K562 (cell line): ENCODE results near the gene KDM4C. TPM values are rescaled to one million over a fixed set of nuclear protein-coding genes. Genes with fewer than 3 reads are reported as not detected.

Experiments used
- ATAC-seq: fragments of 200-7000 bp; cut with Tn5 transposase; 3 replicates; pipeline ENCODE4 v1.9.1; 2020; ENCODE audit warnings: moderate library complexity
- BruUV-seq: library from RNA; stranded (reverse); fragments of 400-500 nt; replicated peaks from 2 replicates; lab custom pipeline; 2021; lab: Mats Ljungman, UMichigan
- CTCF ChIA-PET: fragments of 300-600 bp; formaldehyde crosslinking; extraction: SDS; loops from one replicate; lab custom pipeline; 2021; ENCODE audit warnings: low intra/inter-chr PET ratio; lab: Yijun Ruan, JAX
- POLR2A ChIA-PET: fragments of 300-600, 350-650 bp; sonication (Branson Sonifier 250); formaldehyde crosslinking; extraction: SDS; loops from one replicate; lab custom pipeline; 2021; ENCODE audit warnings: antibody characterized with exemption, inconsistent platforms; lab: Yijun Ruan, JAX
- DNase-seq, 4 experiments: peaks; one replicate each; pipeline versions ENCODE4 v3.0.0 to v3.0.0-alpha.2; 2011 to 2018; ENCODE audit warnings: low spot score in 3 of 4, mixed read lengths in 3 of 4; ENCODE audit errors: extremely low read depth in 1 of 4
- FAIRE-seq: peaks from 2 replicates; lab custom pipeline; 2011; peaks lifted over from hg19 to GRCh38; lab: Jason Lieb, UNC
- H2AFZ ChIP-seq: 2 replicates; pipeline ENCODE4 v1.6.0; 2011; ENCODE audit warnings: low read depth, low read length, control low read depth, inconsistent platforms
- H3K27ac ChIP-seq: fragments of 200-600 bp; 3 replicates; pipeline ENCODE4 v1.8.0; 2011; ENCODE audit warnings: low read depth, mild to moderate bottlenecking, control low read depth, inconsistent platforms, low read length, moderate library complexity, mixed read lengths; ENCODE audit errors: extremely low read depth
- H3K27me3 ChIP-seq, 2 experiments: fragments of 300-600 bp in 1 of 2; 2 replicates in 1 of 2; 3 replicates in 1 of 2; pipeline versions ENCODE4 v1.6.0 to v1.8.0; 2011; ENCODE audit warnings: inconsistent platforms in 2 of 2, low read length in 2 of 2, mild to moderate bottlenecking in 1 of 2, mixed read lengths in 1 of 2, moderate library complexity in 1 of 2; ENCODE audit not compliant: control insufficient read depth in 2 of 2, insufficient read depth in 2 of 2
- H3K36me3 ChIP-seq: fragments of 300-600 bp; 3 replicates; pipeline ENCODE4 v1.8.0; 2011; ENCODE audit warnings: mild to moderate bottlenecking, low read length, inconsistent platforms; ENCODE audit not compliant: control insufficient read depth, insufficient read depth
- H3K4me1 ChIP-seq, 2 experiments: fragments of 200-600 bp in 1 of 2; replicated peaks in 1 of 2; 2 replicates in 1 of 2; 3 replicates in 1 of 2; pipeline versions ENCODE4 v1.5.1 to v1.8.0; 2011; ENCODE audit warnings: inconsistent platforms in 2 of 2, low read length in 2 of 2, mild to moderate bottlenecking in 1 of 2, mixed read lengths in 1 of 2, moderate library complexity in 1 of 2; ENCODE audit not compliant: control insufficient read depth in 2 of 2, insufficient read depth in 2 of 2
- H3K4me2 ChIP-seq: 2 replicates; pipeline ENCODE4 v1.6.1; 2011; ENCODE audit warnings: low read length, control low read depth, inconsistent platforms, mixed read lengths; ENCODE audit not compliant: insufficient read depth
- H3K4me3 ChIP-seq: fragments of 200-600 bp; sonication (generic), shearing (Covaris generic); 2 replicates; pipeline ENCODE4 v1.5.1; 2016; ENCODE audit warnings: control low read depth, inconsistent platforms
- H3K79me2 ChIP-seq: fragments of 200-600 bp; 3 replicates; pipeline ENCODE4 v1.8.0; 2011; ENCODE audit warnings: low read length, inconsistent platforms; ENCODE audit not compliant: control insufficient read depth, insufficient read depth
- H3K9ac ChIP-seq, 2 experiments: 2 replicates each; pipeline versions ENCODE4 v1.6.0 to v1.6.1; 2011; ENCODE audit warnings: low read depth in 2 of 2, low read length in 2 of 2, control low read depth in 1 of 2, inconsistent platforms in 1 of 2, mild to moderate bottlenecking in 1 of 2, mixed read lengths in 1 of 2; ENCODE audit not compliant: insufficient read depth in 1 of 2
- H3K9me1 ChIP-seq: one replicate; pipeline ENCODE4 v1.6.0; 2011; ENCODE audit warnings: inconsistent platforms, mild to moderate bottlenecking, low read length, moderate library complexity; ENCODE audit not compliant: control insufficient read depth, insufficient read depth
- H3K9me3 ChIP-seq: replicated peaks from 2 replicates; pipeline ENCODE4 v1.5.1; 2011; ENCODE audit warnings: low read depth, low read length, inconsistent platforms; ENCODE audit not compliant: control insufficient read depth, insufficient read depth
- H4K20me1 ChIP-seq: replicated peaks from 2 replicates; pipeline ENCODE4 v1.6.1; 2011; ENCODE audit warnings: low read length, inconsistent platforms, mixed read lengths; ENCODE audit not compliant: control insufficient read depth, insufficient read depth
- BRD9 ChIP-seq: fragments of 450-650 bp; IDR thresholded peaks from 2 replicates; pipeline ENCODE4 v1.6.1; 2018; ENCODE audit warnings: low read depth; ENCODE audit not compliant: partially characterized antibody
- CC2D1A ChIP-seq: fragments of 450-650 bp; IDR thresholded peaks from 2 replicates; pipeline ENCODE4 v1.6.1; 2017; ENCODE audit warnings: mild to moderate bottlenecking
- CHD4 ChIP-seq: fragments of 200-600 bp; sonication (generic); IDR thresholded peaks from 3 replicates; pipeline ENCODE4 v1.6.1; 2012; ENCODE audit warnings: low read depth, mild to moderate bottlenecking, mixed read lengths, low read length, inconsistent platforms; ENCODE audit not compliant: insufficient read depth, insufficient replicate concordance, poor library complexity, severe bottlenecking
- GABPA ChIP-seq: fragments of 200-800 bp; sonication (Bioruptor generic); conservative IDR thresholded peaks from 2 replicates; pipeline ENCODE4 v1.6.1; 2016; ENCODE audit warnings: low read depth, missing genetic modification characterization, missing compliant biosample characterization
- HDGF ChIP-seq: fragments of 450-650 bp; IDR thresholded peaks from 2 replicates; pipeline ENCODE4 v1.6.1; 2016
- LEF1 ChIP-seq: fragments of 450-650 bp; IDR thresholded peaks from 2 replicates; pipeline ENCODE4 v1.6.1; 2016; ENCODE audit warnings: mild to moderate bottlenecking
- NR4A1 ChIP-seq, 2 experiments: fragments of 250-450 bp in 1 of 2; fragments of 450-650 bp in 1 of 2; sonication (Bioruptor Pico) in 1 of 2; IDR thresholded peaks; 2 replicates each; pipeline versions ENCODE4 v1.4.0 to v1.6.1; 2016 to 2020; ENCODE audit warnings: mild to moderate bottlenecking in 2 of 2, missing compliant biosample characterization in 1 of 2, missing genetic modification characterization in 1 of 2, moderate library complexity in 1 of 2
- SMARCC2 ChIP-seq: fragments of 450-650 bp; IDR thresholded peaks from 2 replicates; pipeline ENCODE4 v1.6.1; 2017; ENCODE audit warnings: antibody characterized with exemption, moderate library complexity, mild to moderate bottlenecking, low read depth
- SREBF1 ChIP-seq: fragments of 150-350 bp; IDR thresholded peaks from 2 replicates; pipeline ENCODE4 v1.6.1; 2014; ENCODE audit warnings: antibody characterized with exemption, low read depth, low read length, borderline replicate concordance
- ZNF12 ChIP-seq: sonication (generic); formaldehyde crosslinking; IDR thresholded peaks from 2 replicates; pipeline ENCODE4 v1.4.0; 2020; ENCODE audit warnings: mild to moderate bottlenecking, missing genetic modification reagents
- ZNF717 ChIP-seq: fragments of 250-450 bp; sonication (Bioruptor Pico); IDR thresholded peaks from 2 replicates; pipeline ENCODE4 v1.5.0; 2021
- WGBS: fragments of 100-300 bp; shearing (Covaris generic); methylation state at CpG from one replicate; pipeline ENCODE4 v1.1.6; 2016; ENCODE audit warnings: low coverage, mixed read lengths; ENCODE audit not compliant: insufficient coverage; ENCODE audit errors: missing lambda C conversion rate; 5-methylcytosine and 5-hydroxymethylcytosine counted together
- in situ Hi-C: fragments of 300-500 bp; cut with MboI; formaldehyde crosslinking; loops from 4 replicates; pipeline ENCODE4 v1.15.0; 2018; ENCODE audit warnings: inconsistent platforms, mixed read lengths
- intact Hi-C: fragments of 100-400 bp; cut with micrococcal nuclease; formaldehyde crosslinking; loops from 2 replicates; pipeline ENCODE4 v1.14.2; 2022
- polyA plus RNA-seq, 8 experiments: library from polyadenylated mRNA; depleted of rRNA in 4 of 8; stranded (reverse) in 5 of 8; unstranded in 3 of 8; fragments of >200 nt; fragmentation: Nextera tagmentation in 2 of 8; fragmentation: Illumina TruSeq in 1 of 8; extraction: Ambion mirVana in 2 of 8; extraction: Trizol in 1 of 8; gene quantifications; 2 replicates each; pipeline versions ENCODE4 v1.2.1 to v1.2.3, GENCODE V29; 2011 to 2014; ENCODE audit warnings: inconsistent platforms in 1 of 8, missing spikeins in 1 of 8
- total RNA-seq, 7 experiments: library from RNA; depleted of rRNA in 6 of 7; stranded (reverse); fragments of >200 nt in 6 of 7; fragmentation: Illumina TruSeq in 2 of 7; extraction: Trizol in 2 of 7; gene quantifications; 2 replicates each; pipeline versions ENCODE4 v1.2.1 to v1.2.3, GENCODE V29; 2011 to 2021; ENCODE audit warnings: low replicate concordance in 1 of 7
- TF ChIP-seq, protein P1 (sequence below): fragments of 250-450 bp; sonication (Bioruptor Pico); IDR thresholded peaks from 2 replicates; pipeline ENCODE4 v1.4.0; 2020; ENCODE audit warnings: borderline replicate concordance

Gene KDM4C
- total and polyA plus RNA-seq, 9 of the 15 experiments (the other 6 are each of a cell fraction or from before 2014, with no cell fraction given), result 5.4 to 17.0 (median 12.6) TPM

DNA sequence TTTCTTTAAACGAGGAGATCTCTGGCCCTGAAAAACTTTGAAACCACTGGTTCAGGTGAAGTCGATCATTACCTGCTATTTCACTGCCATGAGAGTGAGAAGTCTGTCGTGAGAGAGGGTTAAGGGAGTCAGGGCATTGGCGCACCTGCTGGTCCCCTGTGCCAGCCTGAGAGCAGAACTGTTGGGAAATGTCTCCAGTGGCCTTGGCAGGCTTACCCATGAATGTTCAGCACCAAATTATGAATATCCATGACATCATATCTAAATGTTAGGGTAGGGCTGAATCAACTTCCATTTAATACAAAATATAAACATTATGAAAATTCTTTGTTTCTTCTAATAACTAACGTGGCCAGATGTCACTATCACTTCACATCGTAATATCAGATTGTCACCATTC is 379.3 kb downstream of the KDM4C start:
- POLR2A ChIA-PET, result no interaction called here
- no peak overlapping the region for H3K4me3 ChIP-seq
- H3K27ac ChIP-seq, result no peak overlapping the region
- H3K27me3 ChIP-seq, result no peaks in the 10 kb centered on the region
- 69% methylated on average over 5 of the region's 6 CpGs for WGBS
- CTCF ChIA-PET, result no interaction called here
- H4K20me1 ChIP-seq, result no peaks in the 10 kb centered on the region
- no peaks in the 10 kb centered on the region for H3K36me3 ChIP-seq
- no peaks in the 10 kb centered on the region for H3K9me1 ChIP-seq
- H3K9me3 ChIP-seq, result no peaks in the 10 kb centered on the region; the same call in 1 of the 2 replicates
- in situ Hi-C loops (no loop called here), intact Hi-C loops (no loop called here)
- no peaks in the 10 kb centered on the region for H3K4me1 ChIP-seq
- no peak overlapping the region for H3K4me2 ChIP-seq
- TF ChIP-seq CHD4 (no peak), NR4A1 (CRISPR knock-in tag; IDR thresholded peaks at IDR 0.05) (no peak), NR4A1 (tag; IDR thresholded peaks at IDR 0.05) (no peak), BRD9 (no peak)
- H3K79me2 ChIP-seq, result no peaks in the 10 kb centered on the region
- DNase-seq (no peak), FAIRE-seq (no peak), ATAC-seq (no peak)
- no peak overlapping the region for H2AFZ ChIP-seq
- BruUV-seq, result no TSS peak
- H3K9ac ChIP-seq, result no peak overlapping the region

DNA sequence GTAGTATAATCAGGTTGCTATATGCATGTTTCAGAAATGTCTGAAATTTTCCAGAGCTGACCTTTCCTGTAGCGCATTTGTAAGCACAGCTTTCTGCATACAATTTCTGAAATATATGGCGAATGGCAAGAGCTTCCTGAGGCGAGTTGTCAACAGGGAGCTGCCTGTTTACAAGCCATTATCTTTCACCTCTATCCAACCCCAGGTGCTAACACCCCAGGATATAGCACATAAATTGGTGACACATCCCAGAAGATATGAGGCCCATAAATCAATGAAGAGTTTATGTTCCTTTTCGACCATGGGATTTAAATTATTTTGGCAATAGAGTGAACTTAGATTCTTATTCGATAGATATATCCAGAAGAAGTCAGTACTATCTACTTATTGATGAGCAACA is 379.8 kb downstream of the KDM4C start:
- Histone ChIP-seq H3K4me3 (no peak overlapping the region), H3K9ac (no peak overlapping the region), H3K4me1 (no peaks in the 10 kb centered on the region), H3K27me3 (no peaks in the 10 kb centered on the region), H3K79me2 (no peaks in the 10 kb centered on the region), H4K20me1 (no peaks in the 10 kb centered on the region), H3K9me3 (no peaks in the 10 kb centered on the region), H3K27ac (no peak overlapping the region), H3K9me1 (no peaks in the 10 kb centered on the region), H3K36me3 (no peaks in the 10 kb centered on the region), H3K4me2 (no peak overlapping the region), H2AFZ (no peak overlapping the region)
- ATAC-seq (no peak), DNase-seq (no peak), FAIRE-seq (no peak)
- in situ Hi-C loops, result no loop called here
- WGBS, result 74% methylated on average over 5 of the region's 5 CpGs
- POLR2A ChIA-PET, result no interaction called here
- BruUV-seq, result no TSS peak
- CTCF ChIA-PET, result no interaction called here
- intact Hi-C loops, result no loop called here
- TF ChIP-seq ZNF12 (CRISPR knock-in tag) (no peak), GABPA (tag) (no peak), SREBF1 (no peak), LEF1 (no peak), HDGF (no peak), ZNF717 (no peak), SMARCC2 (no peak), CHD4 (no peak), CC2D1A (no peak)
- TF ChIP-seq, protein P1, sequence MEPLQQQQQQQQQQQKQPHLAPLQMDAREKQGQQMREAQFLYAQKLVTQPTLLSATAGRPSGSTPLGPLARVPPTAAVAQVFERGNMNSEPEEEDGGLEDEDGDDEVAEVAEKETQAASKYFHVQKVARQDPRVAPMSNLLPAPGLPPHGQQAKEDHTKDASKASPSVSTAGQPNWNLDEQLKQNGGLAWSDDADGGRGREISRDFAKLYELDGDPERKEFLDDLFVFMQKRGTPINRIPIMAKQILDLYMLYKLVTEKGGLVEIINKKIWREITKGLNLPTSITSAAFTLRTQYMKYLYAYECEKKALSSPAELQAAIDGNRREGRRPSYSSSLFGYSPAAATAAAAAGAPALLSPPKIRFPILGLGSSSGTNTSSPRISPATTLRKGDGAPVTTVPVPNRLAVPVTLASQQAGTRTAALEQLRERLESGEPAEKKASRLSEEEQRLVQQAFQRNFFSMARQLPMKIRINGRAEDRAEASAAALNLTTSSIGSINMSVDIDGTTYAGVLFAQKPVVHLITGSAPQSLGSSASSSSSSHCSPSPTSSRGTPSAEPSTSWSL (CRISPR knock-in tag), result no peak
